Activated CD8-positive, alpha-beta T cell treated with anti-CD3 and anti-CD28 coated beads for 36 hours (primary cell): Measurements from ENCODE around the gene ATG9A. TPM values are rescaled to one million over a fixed set of nuclear protein-coding genes. Genes with fewer than 3 reads are reported as not detected.

ENCODE experiments used
- ATAC-seq: fragments of 200-7000 bp; cut with Tn5 transposase; one replicate; pipeline ENCODE4 v1.10.0; 2021; ENCODE audit warnings: mild to moderate bottlenecking, moderate library complexity
- CTCF ChIA-PET: fragments of 350-600 bp; sonication (Branson Sonifier 250); formaldehyde crosslinking; loops from one replicate; lab custom pipeline; 2021; ENCODE audit warnings: antibody characterized with exemption; lab: Charles Lee
- POLR2A ChIA-PET: fragments of 350-600 bp; sonication (Branson Sonifier 250); formaldehyde crosslinking; loops from one replicate; lab custom pipeline; 2021; ENCODE audit warnings: antibody characterized with exemption; lab: Charles Lee
- DNase-seq: peaks from one replicate; pipeline ENCODE4 v3.0.0-alpha.2; 2020
- H3K27ac Mint-ChIP-seq: one replicate; pipeline ENCODE4 v1.8.0; 2021; ENCODE audit warnings: mild to moderate bottlenecking, mixed read lengths
- H3K27me3 Mint-ChIP-seq: one replicate; pipeline ENCODE4 v1.8.0; 2021; ENCODE audit warnings: mixed read lengths
- H3K36me3 Mint-ChIP-seq: one replicate; pipeline ENCODE4 v1.8.0; 2021; ENCODE audit warnings: low read depth, mixed read lengths
- H3K4me1 Mint-ChIP-seq: one replicate; pipeline ENCODE4 v1.8.0; 2021; ENCODE audit warnings: low read depth, mixed read lengths
- H3K4me3 Mint-ChIP-seq: one replicate; pipeline ENCODE4 v1.8.0; 2021; ENCODE audit warnings: mild to moderate bottlenecking, moderate library complexity, mixed read lengths
- H3K9me3 Mint-ChIP-seq: one replicate; pipeline ENCODE4 v1.8.0; 2021; ENCODE audit warnings: mixed read lengths
- intact Hi-C: fragments of 100-400 bp; cut with micrococcal nuclease; formaldehyde crosslinking; loops from one replicate; pipeline ENCODE4 v1.10.0; 2022
- total RNA-seq, 2 experiments: library from RNA; stranded (reverse); gene quantifications; one replicate each; pipeline ENCODE4 v1.2.3, GENCODE V29; 2021
- TF ChIP-seq, protein P1 (sequence below): fragments of 200-600 bp; IDR thresholded peaks from one replicate; pipeline ENCODE4 v1.8.0; 2022; ENCODE audit warnings: antibody characterized with exemption, mild to moderate bottlenecking

Gene ATG9A
- total RNA-seq, 2 experiments from 2014 or later = 54.8 to 58.7 TPM

DNA sequence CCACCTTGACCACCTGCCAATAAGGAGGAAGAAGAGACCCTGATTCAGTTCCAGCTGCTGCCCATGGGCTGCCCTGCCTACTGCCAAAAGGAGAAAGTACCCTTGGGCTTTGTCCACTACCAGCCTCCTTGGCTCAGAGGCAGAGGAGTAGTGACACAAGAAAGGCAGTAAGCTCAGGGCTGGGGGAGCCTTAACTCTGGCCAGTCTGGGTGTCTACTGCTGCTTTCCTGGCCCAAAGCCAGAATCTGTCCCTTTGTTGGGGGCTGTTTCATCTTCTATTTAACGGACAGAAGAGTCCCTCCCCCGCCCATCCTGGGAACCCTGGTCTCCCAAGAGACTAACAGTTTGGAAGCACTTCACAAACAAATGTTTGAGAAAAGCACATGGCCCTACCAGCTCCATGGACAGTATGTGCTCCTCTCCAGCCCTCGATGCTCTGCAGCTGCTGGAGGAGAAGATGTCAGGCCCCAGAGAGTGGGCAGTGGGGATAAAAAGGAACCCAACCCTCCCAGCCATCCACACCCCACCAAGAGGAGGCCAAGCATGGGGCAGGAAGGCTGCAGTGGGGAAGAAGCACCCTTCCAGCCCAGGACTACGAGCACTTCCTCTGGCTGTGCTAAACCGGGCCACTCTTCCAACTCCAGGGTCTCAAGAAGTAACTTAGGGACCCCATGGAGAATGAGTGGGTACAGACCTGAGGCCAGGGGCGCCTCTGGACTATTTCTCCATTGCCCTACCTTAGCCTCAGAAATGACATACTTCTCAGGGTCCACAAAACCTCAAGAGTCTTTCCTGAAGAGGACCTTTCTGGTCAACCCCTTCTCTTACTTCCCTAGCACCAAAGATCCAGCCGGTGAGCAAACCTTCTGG is 1.2 kb downstream of the ATG9A start:
- H3K4me1 Mint-ChIP-seq = peaks cover 38% of the 10 kb centered on the region
- CTCF ChIA-PET = interaction anchor here (0.7 to 2.5 kb wide), 8 partner anchors 20 to 330 kb away, joined by 3 to 12 read pairs (median 6); partner anchors contain the start of genes DNAJB2, NHEJ1 and SLC23A3
- no peak for ATAC-seq

DNA sequence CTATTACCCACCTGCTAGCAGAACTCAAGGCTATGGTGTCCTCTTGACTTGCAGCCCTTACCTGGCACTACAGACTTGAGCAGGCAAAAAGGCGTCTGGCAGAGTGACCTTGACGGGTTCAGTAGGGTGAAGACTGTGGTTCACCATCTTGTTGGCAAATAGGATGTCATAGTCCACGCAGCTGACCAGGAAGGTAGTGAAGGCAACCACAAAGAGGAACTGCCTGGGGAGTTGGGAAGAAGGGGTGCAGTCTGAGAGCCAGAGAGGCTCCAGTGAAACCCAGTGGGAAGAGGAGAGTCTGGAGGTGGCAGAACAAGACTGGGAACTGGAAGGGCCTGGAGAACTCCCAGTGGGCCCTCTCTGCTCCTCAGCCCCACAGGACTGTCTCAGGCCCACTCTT is 4.1 kb downstream of the ATG9A start:
- ChIA-PET CTCF (no interaction called here), POLR2A (interaction anchor here (1.3 to 9.9 kb wide), 2 partner anchors 21 to 29 kb away, joined by 4 to 239 read pairs; partner anchors contain the start of genes GLB1L, STK16, TUBA4A and TUBA4B)
- TF ChIP-seq, protein P1, sequence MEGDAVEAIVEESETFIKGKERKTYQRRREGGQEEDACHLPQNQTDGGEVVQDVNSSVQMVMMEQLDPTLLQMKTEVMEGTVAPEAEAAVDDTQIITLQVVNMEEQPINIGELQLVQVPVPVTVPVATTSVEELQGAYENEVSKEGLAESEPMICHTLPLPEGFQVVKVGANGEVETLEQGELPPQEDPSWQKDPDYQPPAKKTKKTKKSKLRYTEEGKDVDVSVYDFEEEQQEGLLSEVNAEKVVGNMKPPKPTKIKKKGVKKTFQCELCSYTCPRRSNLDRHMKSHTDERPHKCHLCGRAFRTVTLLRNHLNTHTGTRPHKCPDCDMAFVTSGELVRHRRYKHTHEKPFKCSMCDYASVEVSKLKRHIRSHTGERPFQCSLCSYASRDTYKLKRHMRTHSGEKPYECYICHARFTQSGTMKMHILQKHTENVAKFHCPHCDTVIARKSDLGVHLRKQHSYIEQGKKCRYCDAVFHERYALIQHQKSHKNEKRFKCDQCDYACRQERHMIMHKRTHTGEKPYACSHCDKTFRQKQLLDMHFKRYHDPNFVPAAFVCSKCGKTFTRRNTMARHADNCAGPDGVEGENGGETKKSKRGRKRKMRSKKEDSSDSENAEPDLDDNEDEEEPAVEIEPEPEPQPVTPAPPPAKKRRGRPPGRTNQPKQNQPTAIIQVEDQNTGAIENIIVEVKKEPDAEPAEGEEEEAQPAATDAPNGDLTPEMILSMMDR = no peak
- H3K9me3 Mint-ChIP-seq = no peaks in the 10 kb centered on the region
- H3K27ac Mint-ChIP-seq = no peak overlapping the region
- intact Hi-C loops = loop anchor here (5.0 kb wide), 1 partner anchor 72 kb away; no protein-coding TSS in a partner anchor
- no peak overlapping the region for H3K4me3 Mint-ChIP-seq
- ATAC-seq (no peak), DNase-seq (no peak)
- no peaks in the 10 kb centered on the region for H3K27me3 Mint-ChIP-seq
- peaks cover 20% of the 10 kb centered on the region for H3K4me1 Mint-ChIP-seq
- peaks cover 61% of the 10 kb centered on the region for H3K36me3 Mint-ChIP-seq

More for the DNA sequence above, 1.2 kb downstream of the ATG9A start:
- peak overlapping the region; percentile 75 for H3K27ac Mint-ChIP-seq
- H3K4me3 Mint-ChIP-seq = peak overlapping the region; percentile 95
- H3K9me3 Mint-ChIP-seq = no peaks in the 10 kb centered on the region
- DNase-seq = no peak
- no peaks in the 10 kb centered on the region for H3K27me3 Mint-ChIP-seq
- intact Hi-C loops = loop anchor here (5.0 kb wide), 1 partner anchor 69 kb away; no protein-coding TSS in a partner anchor
- TF ChIP-seq, protein P1 = no peak
- peaks cover 73% of the 10 kb centered on the region for H3K36me3 Mint-ChIP-seq
- POLR2A ChIA-PET = interaction anchor here (0.6 to 9.9 kb wide), 11 partner anchors 9 to 342 kb away, joined by 3 to 239 read pairs (median 10); partner anchors contain the start of genes ABCB6, CNPPD1, DNAJB2 and GLB1L

DNA sequence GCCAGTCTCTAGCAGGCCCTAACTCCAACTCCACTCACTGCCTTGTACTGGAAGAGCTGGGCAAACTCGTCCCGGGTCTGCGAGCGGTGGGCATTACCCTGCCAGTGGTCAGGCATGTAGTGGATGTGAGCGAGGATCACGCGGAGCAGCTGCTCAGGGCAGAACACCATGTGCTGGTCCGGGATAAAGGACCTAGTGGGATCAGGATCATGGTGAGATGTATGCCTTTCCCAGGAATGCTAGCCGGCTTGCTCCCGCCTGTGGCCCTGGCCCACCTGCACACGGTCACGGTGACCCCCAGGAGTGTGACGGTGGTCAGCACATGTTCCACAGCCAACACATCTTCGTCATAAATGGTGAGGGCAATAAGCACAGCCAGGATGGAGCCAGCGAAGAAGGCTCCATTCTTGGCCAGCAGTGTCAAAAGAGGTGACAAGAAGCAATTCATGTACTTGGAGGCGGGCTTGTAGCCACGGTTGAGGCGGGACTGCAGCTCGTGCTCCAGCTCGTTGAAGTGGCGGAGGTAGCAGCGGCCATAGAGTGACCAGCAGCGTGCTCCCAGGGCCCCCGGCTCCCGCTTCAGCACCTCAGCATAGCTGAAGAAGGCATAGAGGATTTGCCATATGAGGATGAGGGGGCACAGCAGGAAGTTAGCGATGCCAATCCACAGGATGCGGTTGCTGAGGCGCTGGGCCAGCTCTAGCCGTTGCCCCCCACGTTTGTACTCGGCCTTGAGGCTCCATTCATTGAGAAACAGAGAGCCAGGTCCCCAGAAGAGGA is 5.4 kb downstream of the ATG9A start:
- intact Hi-C loops = no loop called here
- ATAC-seq (no peak), DNase-seq (no peak)
- ChIA-PET POLR2A (interaction anchor here (0.7 to 1.4 kb wide), 5 partner anchors 13 to 1157 kb away, joined by 3 to 4 read pairs (median 3); partner anchors contain the start of genes CNPPD1 and TUBA4A), CTCF (interaction anchor here (0.7 to 1.0 kb wide), 2 partner anchors 13 to 71 kb away, joined by 3 to 4 read pairs; no protein-coding TSS in a partner anchor)
- peaks cover 66% of the 10 kb centered on the region for H3K36me3 Mint-ChIP-seq
- H3K27me3 Mint-ChIP-seq = no peaks in the 10 kb centered on the region
- H3K4me3 Mint-ChIP-seq = no peak overlapping the region
- no peak overlapping the region for H3K27ac Mint-ChIP-seq
- TF ChIP-seq, protein P1 = no peak
- H3K9me3 Mint-ChIP-seq = no peaks in the 10 kb centered on the region
- H3K4me1 Mint-ChIP-seq = peaks cover 29% of the 10 kb centered on the region

DNA sequence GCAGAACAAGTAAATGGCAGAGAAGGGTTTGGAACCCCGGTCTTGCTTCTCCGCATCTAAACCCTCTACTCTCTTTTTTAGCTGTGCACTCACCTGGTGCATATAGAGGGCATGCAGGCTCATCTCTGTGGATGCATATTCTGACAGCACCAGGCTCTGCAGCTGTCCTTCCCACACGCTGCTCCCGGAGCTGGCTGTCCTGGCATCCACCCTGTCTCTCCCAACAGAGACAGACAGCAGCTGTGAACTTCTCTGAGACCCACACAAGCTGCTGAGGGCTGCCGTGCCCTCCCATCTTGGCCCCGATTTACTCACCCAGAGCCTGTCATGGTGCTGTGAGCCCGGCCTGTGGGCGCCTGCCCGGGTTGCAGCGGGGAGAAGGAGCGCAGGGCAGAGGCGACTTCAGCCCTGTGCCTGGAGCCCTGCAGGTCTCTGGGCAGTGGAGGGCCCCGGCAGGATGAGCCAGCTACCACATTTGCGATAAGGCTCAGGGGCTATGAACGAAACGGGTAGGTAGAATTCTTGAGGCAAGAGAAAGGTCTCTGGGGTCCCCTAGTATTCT is 7.4 kb downstream of the ATG9A start:
- H3K4me3 Mint-ChIP-seq = no peak overlapping the region
- no peaks in the 10 kb centered on the region for H3K27me3 Mint-ChIP-seq
- intact Hi-C loops = no loop called here
- peaks cover 66% of the 10 kb centered on the region for H3K36me3 Mint-ChIP-seq
- H3K9me3 Mint-ChIP-seq = no peaks in the 10 kb centered on the region
- H3K4me1 Mint-ChIP-seq = peaks cover 24% of the 10 kb centered on the region
- TF ChIP-seq, protein P1 = no peak
- CTCF ChIA-PET = no interaction called here
- no peak overlapping the region for H3K27ac Mint-ChIP-seq
- ATAC-seq (no peak), DNase-seq (no peak)
- POLR2A ChIA-PET = interaction anchor here (0.6 to 4.6 kb wide), 6 partner anchors 10 to 158 kb away, joined by 3 to 25 read pairs (median 3); partner anchors contain the start of genes GLB1L, STK16, TUBA4A and TUBA4B
